Measurements from ENCODE around the gene LIPG. TPM values are rescaled to one million over a fixed set of nuclear protein-coding genes. Genes with fewer than 3 reads are reported as not detected.
"Not testable (repeated sequence)": the region's sequence is repeated elsewhere in the genome, so short reads cannot be mapped to it uniquely, and the experiment has no call there.

LIPG gene
- total RNA-seq: 10.2 TPM
- long read RNA-seq, full-length matches to known transcripts: 12 of 15 reads
- long read RNA-seq, partial matches to known transcripts: 2 of 15 reads
- long read RNA-seq, other reads (novel, unspliced or antisense): 1 of 15 reads

- H3K27ac ChIP-seq: no peak within 1 kb of the TSS
- TF ChIP-seq CTCF (IDR thresholded peaks at IDR 0.05): no peak
- peak within 1 kb of the TSS; percentile 50 for H3K4me3 ChIP-seq
- no peaks in the 10 kb centered on the region for H3K9me3 ChIP-seq
- H3K36me3 ChIP-seq: no peaks in the 10 kb centered on the region
- H3K4me1 ChIP-seq: peaks cover 23% of the 10 kb centered on the region
- DNase-seq (peak; percentile 69), ATAC-seq (peak; percentile 83)
- intact Hi-C loops (cut with DNase I): loop anchor here (5.0 to 10.0 kb wide), 2 partner anchors 203 to 296 kb away; no protein-coding TSS in a partner anchor
- peaks cover 36% of the 10 kb centered on the region for H3K27me3 ChIP-seq
Observed at GRCh38 chr18:49561289-49562193, at the start of gene LIPG. Gene LIPG, plus strand, starts transcription at chr18:49562057. Its CDS starts 252 bp downstream, at chr18:49562309.

- not testable (repeated sequence) for DNase-seq, H3K4me1 ChIP-seq, H3K27ac ChIP-seq, H3K4me3 ChIP-seq, H3K36me3 ChIP-seq, H3K27me3 ChIP-seq, ATAC-seq, H3K9me3 ChIP-seq
- intact Hi-C loops (cut with DNase I): loop anchor here (5.0 kb wide), 1 partner anchor 344 kb away; no protein-coding TSS in a partner anchor
Observed at GRCh38 chr18:49512876-49513275, 49.0 kb upstream of the LIPG start.

- no peaks in the 10 kb centered on the region for H3K4me1 ChIP-seq
- H3K9me3 ChIP-seq: no peaks in the 10 kb centered on the region
- H3K36me3 ChIP-seq: no peaks in the 10 kb centered on the region
- H3K4me3 ChIP-seq: no peak overlapping the region
- no peak overlapping the region for H3K27ac ChIP-seq
- intact Hi-C loops (cut with DNase I): loop anchor here (5.0 kb wide), 1 partner anchor 343 kb away; no protein-coding TSS in a partner anchor
- no peak for DNase-seq
- no peak for TF ChIP-seq CTCF (IDR thresholded peaks at IDR 0.05)
- no peak for ATAC-seq
- H3K27me3 ChIP-seq: no peaks in the 10 kb centered on the region
Observed at GRCh38 chr18:49514577-49514976, 47.3 kb upstream of the LIPG start.

- H3K36me3 ChIP-seq; DNase-seq; intact Hi-C loops (cut with DNase I); H3K27ac ChIP-seq; ATAC-seq; H3K4me1 ChIP-seq; H3K4me3 ChIP-seq; H3K27me3 ChIP-seq; H3K9me3 ChIP-seq: not testable (repeated sequence)
Observed at GRCh38 chr18:49515003-49515402, 46.9 kb upstream of the LIPG start.

- H3K9me3 ChIP-seq: no peaks in the 10 kb centered on the region
- no peak for DNase-seq
- no peak for ATAC-seq
- H3K36me3 ChIP-seq: no peaks in the 10 kb centered on the region
- intact Hi-C loops (cut with DNase I): no loop called here
- H3K4me1 ChIP-seq: no peaks in the 10 kb centered on the region
- no peak overlapping the region for H3K4me3 ChIP-seq
- H3K27ac ChIP-seq: no peak overlapping the region
- H3K27me3 ChIP-seq: no peaks in the 10 kb centered on the region
- TF ChIP-seq CTCF (IDR thresholded peaks at IDR 0.05): no peak
Observed at GRCh38 chr18:49515516-49515915, 46.3 kb upstream of the LIPG start.

GRCh38 chr18:49517483-49517882, 44.4 kb upstream of the LIPG start:
- intact Hi-C loops (cut with DNase I): no loop called here
- DNase-seq: no peak

More at GRCh38 chr18:49517483-49517882, 44.4 kb upstream of the LIPG start:
- TF ChIP-seq CTCF (IDR thresholded peaks at IDR 0.05): no peak
- H3K27ac ChIP-seq: no peak overlapping the region
- H3K4me1 ChIP-seq: no peaks in the 10 kb centered on the region
- no peaks in the 10 kb centered on the region for H3K9me3 ChIP-seq
- ATAC-seq: no peak
- H3K27me3 ChIP-seq: no peaks in the 10 kb centered on the region
- no peaks in the 10 kb centered on the region for H3K36me3 ChIP-seq
- H3K4me3 ChIP-seq: no peak overlapping the region

Measured in upper lobe of right lung (tissue), 1 donor.